Posterior cingulate gyrus (tissue), 11 donors: ENCODE data around the gene ASPM.
"Not testable (repeated sequence)": the region's sequence is repeated elsewhere in the genome, so short reads cannot be mapped to it uniquely, and the experiment has no call there.

Source experiments
- DNase-seq, 10 donors: peaks; one replicate each; pipeline versions ENCODE4 v3.0.0 to v3.0.0-alpha.2; 2020 to 2021; ENCODE audit warnings: mixed read lengths in 3 of 10
- intact Hi-C: fragments of 100-400 bp; cut with DNase I; formaldehyde crosslinking; loops from one replicate; pipeline ENCODE4 v1.15.1; 2023

The ASPM gene

GRCh38 chr1:197144570-197145325 is 1.7 kb downstream of the ASPM start:
- intact Hi-C loops = no loop called here
- no peak for DNase-seq

- intact Hi-C loops = no loop called here
- no peak for DNase-seq
Measured at GRCh38 chr1:197143276-197143675, 3.2 kb downstream of the ASPM start.

- intact Hi-C loops = no loop called here
- DNase-seq = no peak
Measured at GRCh38 chr1:197141575-197141974, 4.9 kb downstream of the ASPM start.

DNA sequence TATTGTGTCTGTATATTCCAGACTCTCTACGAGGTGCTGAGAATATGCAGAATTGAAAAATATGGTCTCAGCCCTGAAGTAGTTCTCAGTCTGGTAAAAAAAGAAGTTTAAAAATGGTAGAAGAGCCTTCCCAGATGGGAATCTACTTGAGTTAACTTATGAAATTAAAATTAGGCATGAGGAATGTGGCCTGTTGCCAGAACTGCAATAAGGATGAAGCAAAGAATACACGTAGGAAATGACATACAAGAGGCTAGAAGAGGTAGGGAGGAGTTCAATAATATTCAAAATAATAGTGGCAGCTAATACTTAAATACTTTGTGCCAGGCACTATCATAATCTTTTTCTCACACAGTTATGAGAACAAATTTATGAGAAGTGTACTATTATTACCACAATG is 6.3 kb downstream of the ASPM start:
- intact Hi-C loops = no loop called here
- no peak for DNase-seq

- DNase-seq = peak in 1 of 10 donors; percentile 61
- intact Hi-C loops = no loop called here
Measured at GRCh38 chr1:197139169-197139568, 7.3 kb downstream of the ASPM start.

GRCh38 chr1:197137322-197137721 is 9.1 kb downstream of the ASPM start:
- intact Hi-C loops = no loop called here
- peak in 1 of 10 donors; percentile 54 for DNase-seq

DNA sequence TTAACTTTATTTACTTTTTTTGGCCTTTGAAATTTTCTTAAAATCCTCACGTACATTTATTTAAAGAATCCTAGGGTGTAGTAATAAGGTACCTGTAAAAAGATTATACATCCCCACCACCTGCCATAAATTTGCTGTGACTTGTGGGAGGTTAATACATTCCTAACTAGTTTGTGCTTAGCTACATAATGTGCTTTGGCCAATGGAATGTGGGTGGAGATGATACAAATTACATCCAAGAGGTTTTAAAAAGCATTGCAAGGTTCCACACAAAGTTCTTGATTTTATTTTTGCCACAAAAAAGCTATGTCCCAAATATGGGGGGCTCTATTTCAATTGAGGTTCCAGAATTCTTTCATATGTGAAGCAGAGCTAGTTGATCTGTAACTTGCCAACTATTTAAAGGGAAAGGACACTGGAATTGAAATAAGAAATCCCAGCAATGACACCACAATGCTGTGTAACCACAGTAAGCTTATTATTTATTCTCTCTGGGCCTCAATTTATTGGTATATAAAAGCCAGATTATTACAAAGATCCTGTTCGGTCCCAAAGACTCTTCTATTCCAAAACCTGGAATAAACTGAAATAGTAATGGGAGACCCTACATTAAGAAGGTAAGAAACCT is 15.7 kb downstream of the ASPM start:
- DNase-seq = no peak
- intact Hi-C loops = no loop called here

- DNase-seq = no peak
- intact Hi-C loops = no loop called here
Measured at GRCh38 chr1:197129698-197130097, 16.8 kb downstream of the ASPM start.

DNA sequence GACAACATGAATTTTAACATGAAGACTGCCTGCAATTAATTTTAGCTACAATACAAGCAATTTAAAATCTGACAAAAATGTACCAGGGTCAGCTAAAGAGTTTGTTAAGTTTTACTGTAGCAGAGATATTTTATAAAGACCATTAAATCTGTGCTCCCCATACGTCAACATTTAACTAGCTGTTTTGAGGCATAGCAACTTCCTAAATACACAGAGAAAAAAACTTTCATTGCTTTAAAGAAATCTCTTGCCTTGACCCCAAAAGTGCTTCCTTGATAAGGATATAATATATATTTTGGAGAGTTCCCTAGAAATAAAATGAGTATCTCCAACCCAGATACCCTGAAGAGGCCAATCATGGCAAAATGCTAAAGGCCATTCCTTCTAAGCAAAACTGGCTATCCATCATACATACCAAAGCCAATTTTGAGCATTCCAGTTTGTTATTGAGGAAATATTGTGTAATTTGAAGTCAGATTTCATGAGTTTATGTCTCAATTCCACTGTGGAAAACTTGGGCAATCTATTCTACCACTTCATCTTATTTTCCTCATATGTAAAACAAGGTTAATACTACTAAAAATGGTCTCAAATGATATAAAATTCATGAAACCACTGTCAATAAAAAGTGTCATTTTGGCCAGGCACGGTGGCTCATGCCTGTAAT is 19.1 kb downstream of the ASPM start:
- no peak for DNase-seq
- intact Hi-C loops = no loop called here

- intact Hi-C loops = no loop called here
- no peak for DNase-seq
Measured at GRCh38 chr1:197126691-197127090, 19.8 kb downstream of the ASPM start.

- intact Hi-C loops = no loop called here
- DNase-seq = no peak
Measured at GRCh38 chr1:197124376-197124775, 22.1 kb downstream of the ASPM start.

GRCh38 chr1:197116156-197116555 is 30.3 kb downstream of the ASPM start:
- intact Hi-C loops = no loop called here
- DNase-seq = no peak

DNA sequence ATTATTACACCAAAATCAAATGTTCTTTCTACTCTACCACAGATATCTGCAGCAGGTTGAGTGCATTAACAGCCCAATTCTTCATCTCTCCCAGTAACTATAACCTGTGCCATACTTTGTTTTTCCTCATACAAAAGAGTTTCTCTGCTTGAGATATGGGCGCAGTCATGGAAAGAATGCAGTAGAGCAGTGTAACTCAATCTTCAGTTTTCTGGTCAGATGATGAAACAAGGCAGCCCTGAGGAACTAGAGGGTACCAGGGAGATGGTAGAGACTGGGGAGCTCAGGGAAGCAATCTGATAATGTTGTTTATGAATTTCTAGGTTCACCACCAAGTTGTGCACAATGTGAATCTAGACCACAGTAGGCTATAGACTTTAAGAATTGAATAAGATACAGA is 39.6 kb downstream of the ASPM start:
- intact Hi-C loops = no loop called here
- no peak for DNase-seq

DNA sequence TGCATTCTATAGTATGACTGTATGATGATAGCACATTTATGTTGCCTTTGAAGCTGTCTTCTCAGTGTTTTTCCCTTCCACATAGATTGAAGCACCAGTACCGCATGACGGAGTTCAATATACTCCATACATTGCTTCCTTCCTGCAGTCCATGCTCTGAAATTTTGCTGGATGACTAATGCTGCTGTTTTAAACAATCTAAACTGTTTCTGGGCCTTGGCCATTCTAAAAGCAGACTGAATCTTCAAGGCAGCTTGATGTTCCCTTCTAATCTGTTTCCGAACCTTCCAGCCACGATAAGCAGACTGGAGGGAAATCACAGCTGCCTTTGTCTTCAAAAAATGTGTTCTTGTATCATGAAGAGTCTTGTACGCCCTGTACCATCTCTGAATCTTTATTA is 43.2 kb downstream of the ASPM start:
- intact Hi-C loops = no loop called here
- DNase-seq = no peak

GRCh38 chr1:197101978-197102377 is 44.5 kb downstream of the ASPM start:
- intact Hi-C loops = no loop called here
- DNase-seq = no peak

- intact Hi-C loops = no loop called here
- DNase-seq = no peak
Measured at GRCh38 chr1:197100677-197101076, 45.8 kb downstream of the ASPM start.

DNA sequence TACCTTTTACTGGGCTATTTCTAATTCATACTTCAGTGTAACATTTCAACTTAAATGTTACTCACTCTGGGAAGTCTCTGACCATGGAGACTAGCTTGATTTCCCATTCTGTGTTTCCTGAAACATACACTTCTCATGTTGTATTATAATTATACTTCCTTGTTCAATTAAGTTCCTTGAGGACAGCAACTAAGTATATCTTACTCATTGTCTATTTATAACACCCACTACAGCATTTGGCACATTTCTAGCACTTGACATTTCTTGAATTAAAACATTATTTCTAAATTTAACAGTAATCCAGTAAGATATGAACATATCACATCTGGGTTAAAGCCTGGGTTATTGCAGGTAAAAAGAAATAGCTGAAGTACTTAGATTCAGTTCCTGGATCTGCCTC is 47.0 kb downstream of the ASPM start:
- intact Hi-C loops = no loop called here
- DNase-seq = no peak

DNA sequence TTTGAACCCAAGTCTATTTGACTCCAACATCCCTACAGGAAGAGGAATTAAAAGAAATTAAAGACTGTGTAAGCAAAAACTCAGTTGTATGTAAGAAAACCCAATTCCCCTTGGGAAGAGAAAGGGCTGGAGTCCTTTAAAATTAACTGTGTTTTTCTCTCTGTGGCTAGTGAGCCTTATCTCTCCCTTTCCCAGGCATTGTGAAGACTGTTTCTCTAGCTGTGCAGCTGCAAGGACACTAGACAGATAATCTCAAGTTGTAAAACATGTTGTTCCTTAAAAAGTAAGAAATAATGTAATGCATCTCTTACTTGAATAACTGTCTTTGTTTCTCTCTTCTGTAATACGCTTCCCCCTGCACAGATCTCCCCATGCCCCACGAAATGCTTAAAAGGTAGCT is 49.5 kb downstream of the ASPM start:
- DNase-seq = not testable (repeated sequence)

DNA sequence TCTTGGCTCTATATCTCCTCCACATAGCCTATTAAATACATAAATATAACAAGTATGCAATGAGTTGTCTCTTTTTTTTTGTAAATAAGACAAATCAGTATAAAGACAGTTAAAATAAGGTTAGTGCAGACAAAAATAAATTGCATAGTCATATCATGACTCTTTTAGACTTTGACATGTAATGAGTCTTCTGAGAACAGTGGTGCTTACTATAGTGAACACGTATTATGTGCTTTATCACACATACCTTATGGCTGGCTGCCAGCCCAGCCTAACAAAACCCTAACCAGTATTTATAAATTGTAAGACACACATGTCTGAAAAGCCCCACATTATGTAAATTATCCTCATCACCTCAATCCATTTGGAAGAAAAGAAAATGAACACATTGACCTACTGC is 50.3 kb downstream of the ASPM start:
- DNase-seq = no peak

More for the DNA sequence above, 49.5 kb downstream of the ASPM start:
- intact Hi-C loops = not testable (repeated sequence)

GRCh38 chr1:197093226-197093885 is 53.1 kb downstream of the ASPM start:
- intact Hi-C loops = no loop called here
- DNase-seq = no peak

More for the DNA sequence above, 50.3 kb downstream of the ASPM start:
- intact Hi-C loops = no loop called here

- no peak for DNase-seq
- intact Hi-C loops = no loop called here
Measured at GRCh38 chr1:197092491-197093023, 53.9 kb downstream of the ASPM start.
